CD4-positive, alpha-beta T cell treated with Interferon alpha-2 for 1 hour (primary cell): ENCODE data around the gene HBS1L.
A peak's percentile ranks its signal among the peaks of the same experiment; 100 is the strongest.

Experiments
- DNase-seq, 2 donors: peaks; one replicate each; pipeline ENCODE4 v3.0.0-alpha.2; 2020 to 2022

Gene HBS1L

GRCh38 chr6:135054569-135055498, at the start of gene HBS1L:
Gene HBS1L (minus strand): TSS chr6:135054822. CDS start chr6:135054691, 131 bp downstream.
- DNase-seq, result peak; percentile 97 to 98

GRCh38 chr6:135104199-135104598, 49.6 kb upstream of the HBS1L start:
- no peak for DNase-seq

GRCh38 chr6:135102191-135102590, 47.6 kb upstream of the HBS1L start:
- DNase-seq, result no peak

- no peak for DNase-seq
Measured at GRCh38 chr6:135097172-135097571, 42.5 kb upstream of the HBS1L start.

- no peak for DNase-seq
Measured at GRCh38 chr6:135096403-135097130, 41.9 kb upstream of the HBS1L start.

- no peak for DNase-seq
Measured at GRCh38 chr6:135095716-135096115, 41.1 kb upstream of the HBS1L start.

- DNase-seq, result peak; percentile 24 to 61
Measured at GRCh38 chr6:135094403-135094821, 39.8 kb upstream of the HBS1L start.

- DNase-seq, result no peak
Measured at GRCh38 chr6:135093578-135093977, 39.0 kb upstream of the HBS1L start.

GRCh38 chr6:135092724-135093123, 38.1 kb upstream of the HBS1L start:
- DNase-seq, result no peak

- DNase-seq, result no peak
Measured at GRCh38 chr6:135090819-135091218, 36.2 kb upstream of the HBS1L start.

GRCh38 chr6:135089901-135090300, 35.3 kb upstream of the HBS1L start:
- DNase-seq, result no peak

GRCh38 chr6:135088818-135089809, 34.5 kb upstream of the HBS1L start:
- peak in 1 of 2 donors; percentile 61 for DNase-seq

- no peak for DNase-seq
Measured at GRCh38 chr6:135088281-135088680, 33.7 kb upstream of the HBS1L start.

- peak; percentile 40 to 65 for DNase-seq
Measured at GRCh38 chr6:135087803-135088202, 33.2 kb upstream of the HBS1L start.

- peak in 1 of 2 donors; percentile 26 for DNase-seq
Measured at GRCh38 chr6:135087403-135087802, 32.8 kb upstream of the HBS1L start.

GRCh38 chr6:135086414-135086764, 31.8 kb upstream of the HBS1L start:
- peak in 1 of 2 donors; percentile 17 for DNase-seq

GRCh38 chr6:135085700-135086413, 31.2 kb upstream of the HBS1L start:
- peak in 1 of 2 donors; percentile 15 for DNase-seq

GRCh38 chr6:135084916-135085269, 30.3 kb upstream of the HBS1L start:
- DNase-seq, result no peak

GRCh38 chr6:135084001-135084915, 29.6 kb upstream of the HBS1L start:
- no peak for DNase-seq

- no peak for DNase-seq
Measured at GRCh38 chr6:135081966-135082365, 27.3 kb upstream of the HBS1L start.

- DNase-seq, result no peak
Measured at GRCh38 chr6:135075018-135075417, 20.4 kb upstream of the HBS1L start.
